GM23338 (cell line): ENCODE data around the gene GLI3. TPM values are rescaled to one million over a fixed set of nuclear protein-coding genes. Genes with fewer than 3 reads are reported as not detected.

Source experiments
- ATAC-seq: fragments of 200-7000 bp; cut with Tn5 transposase; 3 replicates; pipeline ENCODE4 v1.9.1; 2020
- DNase-seq: peaks from one replicate; pipeline ENCODE4 v3.0.0-alpha.2; 2015; ENCODE audit warnings: low spot score
- H2AFZ ChIP-seq: fragments of 200-600 bp; sonication (generic); 2 replicates; pipeline ENCODE4 v1.8.0; 2016; ENCODE audit warnings: antibody characterized with exemption, mild to moderate bottlenecking, moderate library complexity
- H3F3A ChIP-seq: fragments of 200-600 bp; sonication (generic); replicated peaks from 2 replicates; pipeline ENCODE4 v1.8.0; 2017; ENCODE audit warnings: antibody characterized with exemption, mixed run types, low read depth
- H3K27ac ChIP-seq: fragments of 200-600 bp; sonication (generic); 2 replicates; pipeline ENCODE4 v1.6.1; 2016; ENCODE audit warnings: low read depth
- H3K27me3 ChIP-seq: fragments of 200-600 bp; sonication (generic); 2 replicates; pipeline ENCODE4 v1.8.0; 2016; ENCODE audit warnings: mild to moderate bottlenecking, mixed run types, moderate library complexity; ENCODE audit not compliant: insufficient read depth
- H3K36me3 ChIP-seq: fragments of 200-600 bp; sonication (generic); 2 replicates; pipeline ENCODE4 v1.8.0; 2016; ENCODE audit warnings: mild to moderate bottlenecking; ENCODE audit not compliant: insufficient read depth
- H3K4me1 ChIP-seq: fragments of 200-600 bp; sonication (generic); 2 replicates; pipeline ENCODE4 v1.8.0; 2016; ENCODE audit warnings: mild to moderate bottlenecking, moderate library complexity; ENCODE audit not compliant: insufficient read depth
- H3K4me2 ChIP-seq: fragments of 200-600 bp; sonication (generic); 2 replicates; pipeline ENCODE4 v1.7.1; 2017; ENCODE audit warnings: mixed run types
- H3K4me3 ChIP-seq: fragments of 200-600 bp; sonication (generic); 2 replicates; pipeline ENCODE4 v1.6.1; 2016; ENCODE audit warnings: mixed run types
- H3K79me2 ChIP-seq: fragments of 200-600 bp; sonication (generic); replicated peaks from 2 replicates; pipeline ENCODE4 v1.8.0; 2017; ENCODE audit warnings: mild to moderate bottlenecking; ENCODE audit not compliant: insufficient read depth
- H3K9me2 ChIP-seq: fragments of 200-600 bp; sonication (generic); 2 replicates; pipeline ENCODE4 v1.8.0; 2017; ENCODE audit not compliant: insufficient read depth
- H4K20me1 ChIP-seq: fragments of 200-600 bp; sonication (generic); replicated peaks from 2 replicates; pipeline ENCODE4 v1.8.0; 2017; ENCODE audit warnings: mild to moderate bottlenecking; ENCODE audit not compliant: insufficient read depth
- H3K27ac Mint-ChIP-seq: 2 replicates; pipeline ENCODE4 v1.8.0; 2020; ENCODE audit warnings: inconsistent platforms, mild to moderate bottlenecking, moderate library complexity, mixed read lengths
- H3K27me3 Mint-ChIP-seq: 3 replicates; pipeline ENCODE4 v1.8.0; 2022; ENCODE audit warnings: low read depth, mild to moderate bottlenecking, moderate library complexity, mixed read lengths, inconsistent platforms; ENCODE audit not compliant: insufficient read depth, poor library complexity
- H3K36me3 Mint-ChIP-seq: 3 replicates; pipeline ENCODE4 v1.8.0; 2021; ENCODE audit warnings: low read depth, mild to moderate bottlenecking, inconsistent platforms, moderate library complexity, mixed read lengths
- H3K4me1 Mint-ChIP-seq: 3 replicates; pipeline ENCODE4 v1.8.0; 2020; ENCODE audit warnings: mild to moderate bottlenecking, inconsistent platforms, mixed read lengths
- H3K4me3 Mint-ChIP-seq: 3 replicates; pipeline ENCODE4 v1.8.0; 2021; ENCODE audit warnings: moderate library complexity, mild to moderate bottlenecking, inconsistent platforms, mixed read lengths
- H3K9me3 Mint-ChIP-seq: 3 replicates; pipeline ENCODE4 v1.8.0; 2020; ENCODE audit warnings: moderate library complexity, mild to moderate bottlenecking, inconsistent platforms, mixed read lengths
- CREB1 ChIP-seq: fragments of 250-450 bp; sonication (Bioruptor Pico); IDR thresholded peaks from 2 replicates; pipeline ENCODE4 v1.5.0; 2020; ENCODE audit warnings: low read depth, mild to moderate bottlenecking, moderate library complexity
- EZH2phosphoT487 ChIP-seq: fragments of 200-600 bp; sonication (generic); IDR thresholded peaks from one replicate; pipeline ENCODE4 v1.8.1; 2018; ENCODE audit warnings: antibody characterized with exemption; ENCODE audit not compliant: unreplicated experiment
- JUNB ChIP-seq: IDR thresholded peaks from one replicate; pipeline ENCODE4 v1.6.1; 2016; ENCODE audit warnings: antibody characterized with exemption; ENCODE audit not compliant: unreplicated experiment
- NANOG ChIP-seq: IDR thresholded peaks from 2 replicates; pipeline ENCODE4 v1.6.1; 2016; ENCODE audit warnings: antibody characterized with exemption, borderline replicate concordance
- POLR2AphosphoS5 ChIP-seq: IDR thresholded peaks from 2 replicates; pipeline ENCODE4 v1.6.1; 2016; ENCODE audit warnings: antibody characterized with exemption, low read depth
- REST ChIP-seq: IDR thresholded peaks from one replicate; pipeline ENCODE4 v1.6.1; 2018; ENCODE audit warnings: antibody characterized with exemption; ENCODE audit not compliant: unreplicated experiment
- STAT1 ChIP-seq: IDR thresholded peaks from one replicate; pipeline ENCODE4 v1.6.1; 2016; ENCODE audit warnings: antibody characterized with exemption; ENCODE audit not compliant: unreplicated experiment
- ZNF114 ChIP-seq: fragments of 250-450 bp; sonication (Bioruptor Pico); IDR thresholded peaks from 2 replicates; pipeline ENCODE4 v1.5.0; 2020; ENCODE audit warnings: mild to moderate bottlenecking, moderate library complexity
- ZNF331 ChIP-seq: fragments of 250-450 bp; sonication (Bioruptor Pico); IDR thresholded peaks from 2 replicates; pipeline ENCODE4 v1.5.0; 2020; ENCODE audit warnings: low read depth, mild to moderate bottlenecking, moderate library complexity
- ZNF462 ChIP-seq: fragments of 250-450 bp; sonication (Bioruptor Pico); IDR thresholded peaks from 2 replicates; pipeline ENCODE4 v1.5.0; 2020; ENCODE audit warnings: mild to moderate bottlenecking, moderate library complexity
- polyA plus RNA-seq: library from polyadenylated mRNA; unstranded; fragments of >200 nt; fragmentation: Nextera tagmentation; extraction: Ambion mirVana; gene quantifications from 2 replicates; pipeline ENCODE4 v1.2.1, GENCODE V29; 2016
- total RNA-seq: library from RNA; depleted of rRNA; stranded (reverse); fragments of >200 nt; shearing (Covaris generic); gene quantifications from 2 replicates; pipeline ENCODE4 v1.2.3, GENCODE V29; 2014

GLI3 gene
- total and polyA plus RNA-seq, 2 experiments from 2014 or later: 16.1 to 17.9 TPM

GRCh38 chr7:41976411-41976810 is 260.6 kb downstream of the GLI3 start (continued):
- TF ChIP-seq ZNF462 (CRISPR knock-in tag) (no peak), ZNF114 (no peak), NANOG (no peak), ZNF331 (no peak), CREB1 (no peak), POLR2AphosphoS5 (no peak)

GRCh38 chr7:41975849-41976248 is 261.2 kb downstream of the GLI3 start:
- no peak for ATAC-seq
- Histone ChIP-seq H3K27ac (no peak overlapping the region), H3F3A (no peaks in the 10 kb centered on the region), H3K79me2 (no peaks in the 10 kb centered on the region), H3K27me3 (no peaks in the 10 kb centered on the region), H3K4me3 (no peak overlapping the region), H3K36me3 (peaks cover 9% of the 10 kb centered on the region; the same call in 1 of the 2 replicates), H3K9me2 (no peaks in the 10 kb centered on the region), H3K4me2 (no peak overlapping the region), H2AFZ (no peak overlapping the region), H3K4me1 (no peaks in the 10 kb centered on the region), H4K20me1 (no peaks in the 10 kb centered on the region)
- no peak for DNase-seq
- Mint-ChIP-seq H3K36me3 (no peaks in the 10 kb centered on the region), H3K9me3 (no peaks in the 10 kb centered on the region; the same call in 2 of the 3 replicates), H3K4me1 (peaks cover 9% of the 10 kb centered on the region), H3K27ac (no peak overlapping the region), H3K4me3 (no peak overlapping the region), H3K27me3 (no peaks in the 10 kb centered on the region)
- TF ChIP-seq STAT1: no peak
- TF ChIP-seq ZNF114: no peak
- no peak for TF ChIP-seq REST
- no peak for TF ChIP-seq CREB1
- no peak for TF ChIP-seq POLR2AphosphoS5
- no peak for TF ChIP-seq EZH2phosphoT487
- TF ChIP-seq JUNB: no peak
